ENCODE measurements around the gene IFNAR2.

The IFNAR2 gene

GRCh38 chr21:33229784-33230544 is at the start of gene IFNAR2:
Gene IFNAR2 (plus strand): TSS chr21:33229938. CDS start chr21:33241923, 11,985 bp downstream.
- DNase-seq (ENCODE audit: low read depth), result peak; percentile 68

- DNase-seq (ENCODE audit: low read depth), result no peak
Measured at GRCh38 chr21:33185852-33186251, 43.9 kb upstream of the IFNAR2 start.

GRCh38 chr21:33187276-33187675 is 42.5 kb upstream of the IFNAR2 start:
- no peak for DNase-seq (ENCODE audit: low read depth)

GRCh38 chr21:33189237-33189636 is 40.5 kb upstream of the IFNAR2 start:
- no peak for DNase-seq (ENCODE audit: low read depth)

- no peak for DNase-seq (ENCODE audit: low read depth)
Measured at GRCh38 chr21:33189824-33190223, 39.9 kb upstream of the IFNAR2 start.

GRCh38 chr21:33196941-33197374 is 32.8 kb upstream of the IFNAR2 start:
- DNase-seq (ENCODE audit: low read depth), result peak; percentile 61

- DNase-seq (ENCODE audit: low read depth), result no peak
Measured at GRCh38 chr21:33197496-33197895, 32.2 kb upstream of the IFNAR2 start.

GRCh38 chr21:33198346-33199099 is 31.2 kb upstream of the IFNAR2 start:
- DNase-seq (ENCODE audit: low read depth), result peak; percentile 18

GRCh38 chr21:33199100-33199464 is 30.7 kb upstream of the IFNAR2 start:
- DNase-seq (ENCODE audit: low read depth), result no peak

GRCh38 chr21:33199516-33200217 is 30.1 kb upstream of the IFNAR2 start:
- DNase-seq (ENCODE audit: low read depth), result peak; percentile 92

- DNase-seq (ENCODE audit: low read depth), result no peak
Measured at GRCh38 chr21:33201956-33202355, 27.8 kb upstream of the IFNAR2 start.

GRCh38 chr21:33202464-33203363 is 27.0 kb upstream of the IFNAR2 start:
- no peak for DNase-seq (ENCODE audit: low read depth)

GRCh38 chr21:33203371-33203724 is 26.4 kb upstream of the IFNAR2 start:
- no peak for DNase-seq (ENCODE audit: low read depth)

- DNase-seq (ENCODE audit: low read depth), result no peak
Measured at GRCh38 chr21:33205476-33205875, 24.3 kb upstream of the IFNAR2 start.

GRCh38 chr21:33206771-33207281 is 22.9 kb upstream of the IFNAR2 start:
- no peak for DNase-seq (ENCODE audit: low read depth)

GRCh38 chr21:33207449-33208149 is 22.1 kb upstream of the IFNAR2 start:
- no peak for DNase-seq (ENCODE audit: low read depth)

- no peak for DNase-seq (ENCODE audit: low read depth)
Measured at GRCh38 chr21:33208534-33208933, 21.2 kb upstream of the IFNAR2 start.

GRCh38 chr21:33211305-33211704 is 18.4 kb upstream of the IFNAR2 start:
- DNase-seq (ENCODE audit: low read depth), result no peak

- DNase-seq (ENCODE audit: low read depth), result no peak
Measured at GRCh38 chr21:33211732-33212131, 18.0 kb upstream of the IFNAR2 start.

GRCh38 chr21:33212159-33212851 is 17.4 kb upstream of the IFNAR2 start:
- peak; percentile 44 for DNase-seq (ENCODE audit: low read depth)

Data from EH (cell line).